NCI-H1417 treated with DMSO at 0.1 percent for 48 hours (cell line): ENCODE data around the gene RAET1E.
"Not testable (repeated sequence)": the region's sequence is repeated elsewhere in the genome, so short reads cannot be mapped to it uniquely, and the experiment has no call there.

Source experiments
- DNase-seq: peaks from one replicate; lab custom pipeline; 2025; lab: John Stamatoyannopoulos, UW

RAET1E gene

DNA sequence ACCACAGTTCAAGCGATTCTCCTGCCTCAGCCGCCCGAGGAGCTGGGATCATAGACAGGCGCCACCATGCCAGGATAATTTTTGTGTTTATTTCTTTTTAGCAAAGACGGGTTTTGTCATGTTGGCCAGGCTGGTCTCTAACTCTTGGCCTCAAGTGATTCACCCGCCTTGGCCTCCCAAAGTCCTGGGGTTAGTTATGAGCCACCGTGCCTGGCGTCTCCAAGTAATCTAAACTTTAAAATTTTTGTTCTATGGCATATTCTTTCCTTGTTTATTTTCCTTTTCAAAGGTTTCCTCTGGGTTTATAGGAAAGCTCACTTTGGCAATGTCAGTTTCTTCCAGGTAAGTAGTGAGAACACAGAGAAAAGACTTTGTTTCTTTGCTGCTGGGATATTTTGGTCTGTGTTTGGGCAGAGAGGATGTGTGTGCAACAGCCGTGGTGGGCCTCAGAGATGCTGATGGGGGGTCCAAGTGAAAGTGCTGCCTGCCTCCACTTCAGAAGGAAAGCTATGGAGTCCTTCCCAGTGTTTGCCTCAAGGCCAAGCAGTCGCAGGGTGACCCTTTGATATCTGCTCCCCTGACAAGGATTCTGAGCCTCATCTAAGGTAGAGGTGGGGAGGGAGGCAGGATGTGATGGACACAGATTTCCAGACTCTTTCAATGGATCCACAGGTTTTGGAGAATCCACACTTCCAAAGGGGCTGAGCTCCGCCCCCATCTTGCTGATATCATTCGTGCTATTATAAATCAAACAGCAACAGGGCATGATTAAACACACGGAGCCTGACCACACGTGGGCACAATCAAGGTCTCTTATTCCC lies 36.1 kb downstream of the RAET1E start:
- DNase-seq, result no peak

DNA sequence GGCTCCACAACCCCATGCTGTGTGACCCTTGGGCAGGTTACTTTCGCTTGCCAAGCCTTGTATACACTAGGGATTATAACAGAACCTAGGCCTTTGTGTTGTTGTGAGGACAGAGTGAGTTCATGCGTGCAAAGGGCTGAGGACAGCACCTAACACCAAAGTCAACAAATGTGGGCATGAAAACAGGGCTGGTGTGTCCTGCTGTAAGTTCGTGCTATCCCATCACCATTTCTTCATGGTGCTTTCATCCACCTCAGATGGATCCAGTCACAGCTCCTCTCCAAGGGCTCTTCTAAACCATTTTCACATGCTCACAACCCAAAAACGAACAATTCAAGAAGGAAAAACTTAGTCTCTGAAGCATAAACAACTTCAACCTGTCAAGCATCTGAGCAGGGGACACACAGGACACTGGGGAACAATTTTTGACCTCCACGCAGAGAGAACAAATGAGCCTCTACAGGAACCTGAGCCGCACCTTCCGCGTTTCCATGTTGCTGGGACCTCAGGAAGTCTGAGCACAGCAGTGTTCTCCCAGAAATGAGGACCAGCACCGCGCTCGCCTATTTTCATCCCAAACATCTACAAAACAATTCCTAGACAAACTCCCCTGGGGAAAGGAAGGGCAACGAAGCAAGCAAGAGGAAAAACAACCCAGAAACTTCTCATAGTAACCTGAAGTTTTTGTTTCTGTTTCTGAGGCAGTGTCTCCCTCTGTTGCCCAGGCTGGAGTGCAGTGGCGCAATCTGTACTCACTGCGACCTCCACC lies 36.9 kb downstream of the RAET1E start:
- no peak for DNase-seq

DNA sequence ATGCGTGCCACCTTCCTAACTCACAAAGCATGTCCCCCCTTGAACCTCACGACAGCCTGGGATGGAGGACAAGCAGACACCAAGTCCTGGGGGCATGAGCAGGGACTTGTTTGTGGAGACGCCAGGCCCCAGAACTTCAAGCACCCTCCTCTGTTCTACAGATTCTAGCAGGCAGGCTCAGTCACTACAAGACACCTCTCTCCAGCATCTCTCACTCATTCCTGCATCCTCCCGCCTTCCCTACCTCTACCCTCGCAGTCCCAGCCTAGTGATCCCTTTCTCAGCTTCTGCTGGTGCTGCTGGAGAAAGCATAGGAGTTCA lies 37.4 kb downstream of the RAET1E start:
- DNase-seq, result no peak

DNA sequence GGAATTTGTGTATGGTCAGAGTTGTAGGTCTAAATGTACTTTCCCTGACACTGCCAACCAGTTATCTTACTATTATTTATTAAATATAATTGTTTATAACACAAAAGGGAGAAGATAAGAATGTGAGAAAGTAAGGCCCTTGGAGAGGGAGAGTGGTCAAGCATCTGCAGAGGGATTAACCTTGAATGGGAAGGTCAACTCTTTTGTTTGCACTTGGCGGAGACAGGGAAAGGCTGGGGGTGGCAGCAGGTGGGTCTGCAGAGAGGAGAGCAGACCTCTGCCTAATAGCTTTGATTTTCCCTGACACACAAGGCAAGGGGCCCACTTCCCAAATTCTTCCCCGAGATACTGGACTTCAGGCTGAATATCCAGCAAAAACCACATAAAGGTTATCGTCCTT lies 38.0 kb downstream of the RAET1E start:
- DNase-seq, result no peak

DNA sequence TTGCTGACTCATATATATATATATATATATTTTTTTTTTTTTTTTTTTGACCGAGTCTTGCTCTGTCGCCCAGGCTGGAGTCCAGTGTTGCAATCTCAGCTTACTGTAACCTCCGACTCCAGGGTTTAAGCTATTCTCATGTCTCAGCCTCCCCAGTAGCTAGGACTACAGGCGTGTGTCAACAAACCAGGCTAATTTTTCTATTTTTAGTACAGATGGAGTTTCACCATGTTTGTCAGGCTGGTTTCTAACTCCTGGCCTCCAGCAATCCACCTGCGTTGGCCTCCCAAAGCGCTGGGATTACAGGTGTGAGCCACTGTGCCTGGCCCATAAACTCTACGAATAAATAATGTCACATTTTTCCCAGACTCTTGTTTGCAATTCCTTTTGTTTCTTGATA lies 38.5 kb downstream of the RAET1E start:
- peak; percentile 59 for DNase-seq

DNA sequence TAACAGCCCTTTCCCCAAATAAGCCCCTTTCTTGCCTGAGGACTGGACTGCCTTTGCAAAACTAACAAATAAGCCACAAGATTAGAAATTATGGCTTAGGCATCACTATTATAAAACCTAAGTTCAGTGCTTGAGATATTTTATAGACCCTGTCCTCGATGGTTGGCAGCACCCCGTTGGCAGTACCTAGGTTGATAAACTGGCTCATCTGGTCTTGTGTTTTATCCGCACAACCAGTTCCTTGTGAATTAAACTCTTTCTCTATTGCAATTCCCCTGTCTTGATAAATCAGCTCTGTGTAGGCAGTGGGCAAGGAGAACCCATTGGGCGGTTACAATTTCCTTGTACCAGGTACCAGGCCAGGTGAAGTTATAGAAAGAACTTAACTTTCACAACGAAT lies 40.4 kb downstream of the RAET1E start:
- no peak for DNase-seq

DNA sequence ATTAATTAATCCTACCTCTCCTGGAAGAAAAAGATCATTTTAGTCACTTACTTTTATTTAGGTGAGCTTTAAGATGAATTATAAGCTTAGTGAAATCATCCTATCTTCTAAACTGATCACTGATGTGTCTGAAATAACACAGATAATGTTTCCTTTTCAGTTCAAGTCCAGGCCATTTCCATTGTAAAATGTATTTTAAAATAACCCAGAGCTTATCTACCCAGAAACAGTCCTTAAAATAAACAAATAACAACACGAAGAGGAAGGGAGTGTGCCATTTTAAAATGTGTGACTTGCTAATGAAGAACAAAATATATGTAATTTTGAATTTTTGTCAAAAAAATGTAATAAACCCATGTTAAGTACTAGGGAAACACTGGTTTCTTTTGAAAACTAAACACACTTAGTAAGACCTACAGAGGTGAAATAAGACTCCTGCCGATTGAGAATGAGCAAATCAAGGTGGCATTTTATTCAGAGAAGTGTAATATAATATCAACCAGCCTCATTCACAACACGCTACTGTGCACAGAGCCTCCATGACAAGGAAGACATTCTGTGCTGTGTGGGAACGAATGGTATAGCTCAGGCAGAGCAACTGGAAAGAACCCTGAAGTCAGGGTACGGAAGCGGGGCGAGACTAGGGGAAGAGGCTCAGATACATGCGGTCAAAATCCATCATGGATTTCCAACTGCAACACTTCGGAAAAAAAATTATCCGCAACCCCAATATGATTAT lies 41.5 kb downstream of the RAET1E start:
- DNase-seq, result no peak

DNA sequence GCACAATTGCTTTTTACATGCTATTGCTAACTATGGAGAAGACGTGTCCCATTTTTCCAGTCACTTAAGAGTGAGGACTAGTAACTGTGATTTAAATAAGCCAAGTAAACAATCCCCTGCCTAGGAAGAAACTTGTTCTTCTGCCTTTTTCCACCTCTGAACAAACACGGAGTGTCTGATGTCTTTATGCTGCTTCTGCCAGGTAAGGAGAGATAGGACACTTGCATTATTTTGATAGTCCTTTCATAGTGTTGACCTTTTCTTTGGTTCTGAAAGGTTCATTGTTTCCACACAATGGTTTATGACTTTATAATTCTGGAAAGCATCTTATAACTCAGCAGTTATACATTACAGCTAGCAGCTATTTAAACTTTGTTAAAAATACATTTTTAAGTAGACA lies 42.2 kb downstream of the RAET1E start:
- DNase-seq, result no peak

DNA sequence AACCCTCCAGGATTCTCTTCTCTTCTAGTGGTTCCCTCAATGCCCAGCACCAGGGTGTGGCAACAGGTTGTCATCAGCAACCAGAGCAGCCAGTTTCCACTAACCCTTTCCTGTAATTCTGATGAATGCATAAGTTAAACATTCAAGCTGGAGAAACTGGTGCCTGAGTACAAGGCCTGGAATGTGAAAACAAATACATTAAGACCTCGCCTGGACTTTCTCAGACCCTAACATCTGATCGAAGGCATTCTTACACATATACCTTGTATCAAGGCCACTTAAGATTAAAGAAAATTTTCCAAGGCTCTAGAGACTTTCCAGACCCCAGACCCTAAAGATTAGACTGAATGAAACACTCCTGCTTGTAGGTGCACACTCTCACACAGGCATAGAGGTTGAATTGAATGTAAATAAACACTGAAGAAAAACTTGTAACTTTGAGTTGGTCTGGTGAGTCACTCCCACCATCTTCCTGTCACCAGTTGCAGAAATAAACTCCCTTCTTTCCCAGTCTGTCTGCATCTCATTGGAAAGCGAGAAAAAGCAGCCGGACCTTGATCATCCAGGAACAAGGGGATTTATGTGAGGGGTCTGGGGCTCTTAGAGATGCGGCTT lies 42.8 kb downstream of the RAET1E start:
- DNase-seq, result no peak

DNA sequence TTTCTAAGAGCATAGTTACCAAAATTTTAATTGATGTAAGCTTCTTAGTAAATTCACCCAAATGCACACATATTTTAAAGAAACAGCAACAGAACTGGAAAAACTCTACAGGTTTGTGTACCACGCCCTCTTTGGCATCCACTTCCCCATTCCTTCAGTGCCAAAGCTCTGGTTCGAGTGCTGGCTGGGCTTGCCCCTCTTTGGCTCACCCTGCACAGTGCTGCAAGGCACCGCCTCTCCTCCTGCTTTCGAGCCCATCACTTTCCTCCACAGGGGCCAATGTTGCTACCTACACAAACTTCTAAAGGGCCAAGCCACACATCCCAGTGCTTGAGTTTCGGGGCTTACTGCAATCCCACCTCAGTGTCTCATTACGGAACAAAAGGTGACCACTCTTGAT lies 43.4 kb downstream of the RAET1E start:
- DNase-seq, result no peak

DNA sequence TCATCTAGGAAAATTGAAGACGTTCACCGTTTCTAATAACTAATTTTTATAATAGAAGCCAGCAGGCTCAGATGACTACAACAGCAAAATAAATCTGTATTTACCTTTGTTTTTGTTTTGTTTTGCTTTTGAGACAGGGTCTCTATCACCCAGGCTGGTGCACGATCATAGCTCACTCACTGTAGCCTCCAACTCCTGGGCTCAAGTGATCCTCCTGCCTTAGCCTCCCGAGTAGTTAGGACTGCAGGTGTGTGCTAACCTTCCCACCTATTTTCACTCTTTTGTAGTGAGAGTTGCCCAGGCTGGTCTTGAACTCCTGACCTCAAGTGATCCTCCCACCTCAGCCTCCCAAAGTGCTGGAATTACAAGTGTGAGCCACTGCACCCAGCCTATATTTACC lies 43.9 kb downstream of the RAET1E start:
- DNase-seq, result not testable (repeated sequence)

DNA sequence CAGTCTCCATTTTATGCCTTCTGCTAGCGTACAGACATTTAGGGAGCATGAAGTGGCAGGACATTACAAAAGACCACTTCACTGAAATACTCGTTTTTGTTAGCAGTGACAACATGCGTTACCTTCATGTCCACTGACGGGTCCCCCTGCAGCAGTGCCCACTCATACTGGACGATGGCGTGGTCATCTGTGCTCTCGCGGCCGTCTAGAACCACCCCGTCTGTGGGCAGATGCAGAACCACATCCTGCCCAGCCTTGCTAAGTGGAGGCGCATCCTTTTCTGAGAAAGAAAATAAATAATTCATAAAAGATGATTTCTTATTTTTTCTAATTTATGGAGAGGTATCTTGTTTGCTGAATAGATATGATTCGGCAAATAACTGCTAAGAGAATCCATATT lies 45.0 kb downstream of the RAET1E start:
- DNase-seq, result no peak

DNA sequence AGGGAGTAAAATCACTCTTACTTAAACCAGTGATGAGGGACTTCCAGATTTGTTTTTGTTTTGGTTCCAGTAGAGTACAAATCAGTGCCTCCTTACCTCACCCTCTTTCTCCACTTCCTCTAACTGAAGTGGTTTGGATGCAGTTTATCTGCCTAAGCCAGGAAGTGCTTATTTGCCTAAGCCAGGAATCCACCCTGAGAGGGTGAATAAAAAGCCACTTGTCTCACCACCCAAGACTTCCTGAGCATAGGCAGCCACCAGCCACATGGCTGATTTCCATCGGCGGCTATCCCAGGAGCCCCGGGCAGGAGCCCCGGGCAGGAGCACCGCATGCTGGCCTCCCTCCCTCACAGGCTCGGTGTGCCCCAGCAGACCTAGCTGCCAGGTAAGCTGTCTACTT lies 45.7 kb downstream of the RAET1E start:
- DNase-seq, result no peak

DNA sequence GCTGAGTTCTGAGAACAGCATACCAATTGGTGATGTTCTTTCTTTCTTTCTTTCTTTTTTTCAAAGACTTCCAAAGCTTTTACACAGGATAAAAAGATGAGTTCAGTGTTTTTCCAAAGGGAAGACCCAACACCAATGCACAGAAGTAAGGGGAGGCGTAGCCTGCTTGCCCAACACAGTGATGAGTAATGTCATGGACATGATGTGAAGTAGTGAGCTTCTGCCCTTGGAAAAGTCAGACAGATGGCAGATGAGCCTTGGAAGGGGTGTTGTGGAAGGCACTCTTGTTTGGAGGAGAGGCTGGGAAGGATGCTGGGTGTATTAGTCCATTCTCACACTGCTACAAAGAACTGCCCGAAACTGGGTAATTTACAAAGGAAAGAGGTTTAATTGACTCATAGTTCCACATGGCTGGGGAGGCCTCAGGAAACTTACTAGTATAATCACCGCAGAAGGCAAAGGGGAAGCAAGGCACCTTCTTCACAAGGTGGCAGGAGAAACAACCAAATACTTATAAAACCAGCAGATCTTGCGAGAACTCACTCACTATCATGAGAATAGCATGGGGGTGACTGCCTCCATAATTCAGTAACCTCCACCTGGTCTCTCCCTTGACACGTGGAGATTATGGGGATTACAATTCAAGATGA lies 46.3 kb downstream of the RAET1E start:
- DNase-seq, result no peak

DNA sequence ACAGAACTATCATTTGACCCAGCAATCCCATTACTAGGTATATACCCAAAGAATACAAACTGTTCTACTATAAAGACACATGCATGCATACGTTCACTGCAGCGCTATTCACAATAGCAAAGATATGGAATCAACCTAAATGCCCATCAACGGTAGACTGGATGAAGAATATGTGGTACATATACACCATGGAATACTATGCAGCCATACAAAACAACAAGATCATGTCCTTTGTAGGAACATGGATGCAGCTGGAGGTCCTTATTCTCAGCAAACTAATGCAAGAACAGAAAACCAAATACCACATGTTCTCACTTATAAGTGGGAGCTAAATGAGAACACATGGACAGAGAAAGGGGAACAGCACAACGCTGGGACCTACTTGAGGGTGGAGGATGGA lies 49.6 kb downstream of the RAET1E start:
- not testable (repeated sequence) for DNase-seq
